Left ventricle myocardium superior (tissue), 1 donor: Measurements from ENCODE around the gene MYO6. TPM values are rescaled to one million over a fixed set of nuclear protein-coding genes. Genes with fewer than 3 reads are reported as not detected.

ENCODE experiments used
- ATAC-seq: fragments of 200-7000 bp; cut with Tn5 transposase; one replicate; pipeline ENCODE4 v1.9.1; 2020; ENCODE audit warnings: mild to moderate bottlenecking, moderate library complexity
- DNase-seq: peaks from one replicate; pipeline ENCODE4 v3.0.0-alpha.2; 2020
- intact Hi-C: fragments of 100-400 bp; cut with micrococcal nuclease; formaldehyde crosslinking; loops from one replicate; pipeline ENCODE4 v1.11.0; 2022
- total RNA-seq: library from RNA; stranded (reverse); fragmentation: NEBNext Ultra II Directional; extraction: Animal tissue kit (Norgen Biotek cat#: 25700); gene quantifications from one replicate; pipeline ENCODE4 v1.2.1, GENCODE V29; 2021
- donor health status: DM: no; HTN: yes; CAD: no; lungs with severe emphysema.

The MYO6 gene
- total RNA-seq, 1 donor from 2014 or later: 5.5 TPM

GRCh38 chr6:75933387-75933975 lies 184.4 kb downstream of the MYO6 start:
- intact Hi-C loops: loop anchor here (2.0 to 5.0 kb wide), 2 partner anchors 417 to 1524 kb away; no protein-coding TSS in a partner anchor
- DNase-seq (no peak), ATAC-seq (peak; percentile 24)

DNA sequence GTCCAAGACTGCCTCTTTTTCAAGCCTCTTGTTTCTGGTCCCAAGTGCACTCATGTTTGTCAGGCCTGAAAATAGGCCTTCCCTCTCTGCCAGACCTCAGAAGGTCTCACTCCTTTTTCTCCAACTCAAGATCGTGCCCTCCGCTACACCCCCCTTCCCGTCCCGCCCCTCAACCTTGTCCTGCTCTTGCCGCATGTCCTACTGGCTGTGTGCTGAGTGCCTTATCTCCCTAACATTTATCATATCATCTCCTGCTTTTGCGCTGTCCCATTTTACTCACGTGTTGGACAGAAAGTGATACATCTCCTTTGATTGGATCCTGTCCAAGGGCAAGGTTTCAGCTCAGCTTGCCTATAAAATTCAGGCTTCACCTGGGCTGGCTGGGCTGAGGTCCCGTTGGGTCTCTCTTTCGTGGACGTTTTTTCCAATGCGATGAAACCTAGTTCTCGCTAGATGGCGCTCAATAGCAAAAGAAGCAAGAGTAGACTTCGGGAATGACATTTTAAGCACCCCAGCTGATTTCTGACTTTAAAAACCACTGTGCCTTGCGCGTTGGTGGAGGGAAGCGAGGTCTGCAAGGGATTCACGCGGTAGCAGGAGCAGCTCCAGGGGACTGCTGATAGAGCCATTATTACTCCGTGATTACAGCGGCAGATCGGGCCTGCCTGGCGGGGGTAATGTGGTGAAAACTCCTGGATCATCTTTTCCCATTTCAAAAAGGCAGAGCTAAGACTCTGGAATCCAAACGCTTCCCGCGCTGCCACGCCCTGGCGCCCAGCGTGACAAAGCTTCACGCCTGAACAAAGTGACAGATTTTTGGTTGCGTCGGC lies 185.8 kb downstream of the MYO6 start:
- intact Hi-C loops: loop anchor here (5.0 kb wide), 1 partner anchor 1522 kb away; no protein-coding TSS in a partner anchor
- peak; percentile 41 for DNase-seq
- peak; percentile 78 for ATAC-seq

- DNase-seq (no peak), ATAC-seq (no peak)
- intact Hi-C loops: no loop called here
These were observed 186.4 kb downstream of the MYO6 start for GRCh38 chr6:75935473-75935793.

DNA sequence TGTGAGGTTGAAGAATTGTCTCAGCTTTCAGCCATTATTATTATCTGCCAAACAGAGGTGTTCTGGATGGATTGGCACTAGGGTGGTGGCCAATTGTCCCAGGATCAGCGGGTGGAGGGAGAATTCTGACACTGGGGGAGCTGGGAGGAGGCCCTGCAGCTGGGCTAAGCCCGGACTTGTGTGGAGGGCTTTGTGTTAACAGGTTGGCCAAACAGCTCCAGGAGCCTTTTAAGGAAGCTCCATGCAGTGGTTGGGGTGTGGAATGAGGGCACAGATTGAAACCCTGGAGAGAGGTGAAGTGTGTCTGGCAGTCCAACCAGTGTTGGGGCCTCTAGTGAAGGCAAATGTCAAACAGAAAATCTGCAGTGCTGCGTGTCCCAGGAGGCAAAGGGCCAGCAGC lies 187.6 kb downstream of the MYO6 start:
- intact Hi-C loops: no loop called here
- no peak for ATAC-seq
- DNase-seq: no peak

GRCh38 chr6:75937846-75938245 lies 188.8 kb downstream of the MYO6 start:
- DNase-seq (no peak), ATAC-seq (no peak)
- intact Hi-C loops: no loop called here

DNA sequence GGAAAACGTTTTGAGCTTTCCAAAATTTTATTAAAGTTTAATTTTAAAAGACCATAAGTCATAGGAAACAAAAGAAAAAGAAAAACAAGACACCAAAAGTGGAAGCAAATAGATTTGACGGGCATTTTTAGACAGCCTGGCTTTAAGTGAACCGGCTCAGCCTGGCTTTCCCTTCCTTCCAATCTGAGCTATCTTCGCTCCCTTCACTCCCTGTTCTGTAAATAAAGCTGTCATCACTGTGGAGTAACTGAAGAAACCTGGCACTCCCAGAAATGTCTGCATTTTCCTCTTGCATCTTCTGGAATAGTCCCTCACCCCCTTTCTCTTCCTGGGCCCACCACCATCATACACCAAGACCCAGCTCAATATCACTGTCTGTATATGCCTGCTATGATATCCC lies 191.5 kb downstream of the MYO6 start:
- intact Hi-C loops: no loop called here
- no peak for DNase-seq
- peak; percentile 87 for ATAC-seq

- intact Hi-C loops: no loop called here
- DNase-seq: no peak
- no peak for ATAC-seq
These were observed 192.5 kb downstream of the MYO6 start for GRCh38 chr6:75941509-75941908.

DNA sequence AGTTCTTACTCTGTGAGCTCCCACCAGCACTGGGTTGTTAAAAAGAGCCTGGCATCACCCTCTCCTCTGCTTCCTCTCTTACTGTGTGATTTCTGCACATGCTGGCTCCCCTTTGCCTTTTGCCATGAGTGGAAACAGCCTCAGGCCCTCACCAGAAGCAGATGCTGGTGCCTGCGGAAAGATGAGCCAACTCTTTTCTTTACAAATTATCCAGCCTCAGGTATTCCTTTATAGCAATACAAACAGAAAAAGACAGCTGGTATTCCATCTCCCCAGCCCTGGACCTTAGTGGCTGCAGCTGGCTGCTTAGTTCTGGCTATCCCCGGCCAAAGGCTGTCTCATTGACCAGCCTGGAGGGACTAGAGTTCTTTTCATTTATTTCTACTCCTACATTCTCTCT lies 194.3 kb downstream of the MYO6 start:
- intact Hi-C loops: no loop called here
- DNase-seq (no peak), ATAC-seq (no peak)

GRCh38 chr6:75946146-75946831 lies 197.2 kb downstream of the MYO6 start:
- ATAC-seq (no peak), DNase-seq (no peak)
- intact Hi-C loops: no loop called here

DNA sequence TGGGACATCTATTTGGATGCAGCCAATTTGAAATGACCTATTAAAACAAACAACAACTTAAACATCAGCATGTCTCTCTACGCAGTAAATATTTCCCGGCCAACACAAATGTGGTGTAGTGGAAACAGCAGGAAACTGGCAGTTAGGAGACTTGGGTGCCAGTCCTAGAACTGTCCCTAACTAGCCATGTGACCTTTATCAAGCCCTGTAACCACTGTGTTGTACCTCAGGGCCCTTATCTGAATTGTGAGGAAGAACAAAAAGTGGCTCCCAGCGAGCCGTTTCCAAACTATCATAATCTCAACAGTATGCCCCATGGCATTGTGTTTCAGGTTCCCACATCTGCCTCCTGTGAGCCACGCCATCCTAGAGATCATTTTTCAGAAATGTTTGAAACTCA lies 198.9 kb downstream of the MYO6 start:
- intact Hi-C loops: no loop called here

GRCh38 chr6:75952128-75952527 lies 203.1 kb downstream of the MYO6 start:
- DNase-seq: no peak
- intact Hi-C loops: no loop called here
- no peak for ATAC-seq

More for the DNA sequence above, 198.9 kb downstream of the MYO6 start:
- DNase-seq (no peak), ATAC-seq (peak; percentile 58)

DNA sequence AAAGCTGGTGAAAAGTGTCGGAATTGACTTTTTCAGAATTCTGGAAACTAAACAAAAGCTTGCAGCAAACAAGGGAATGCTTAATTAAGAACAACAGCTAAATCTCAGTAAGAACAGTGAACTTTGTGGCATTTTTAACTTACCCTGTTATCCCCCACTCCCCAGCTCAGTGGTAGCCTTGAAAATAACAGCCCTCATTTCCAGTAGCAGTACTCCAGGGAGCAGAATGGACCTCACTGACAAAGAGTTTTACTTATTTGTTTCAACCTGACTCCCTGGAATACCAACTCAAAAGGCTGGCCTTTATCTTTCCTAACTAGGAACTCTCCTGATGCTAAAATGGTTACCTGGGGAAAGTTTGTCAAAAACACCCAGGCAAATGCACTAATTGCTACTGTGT lies 214.5 kb downstream of the MYO6 start:
- no peak for ATAC-seq

DNA sequence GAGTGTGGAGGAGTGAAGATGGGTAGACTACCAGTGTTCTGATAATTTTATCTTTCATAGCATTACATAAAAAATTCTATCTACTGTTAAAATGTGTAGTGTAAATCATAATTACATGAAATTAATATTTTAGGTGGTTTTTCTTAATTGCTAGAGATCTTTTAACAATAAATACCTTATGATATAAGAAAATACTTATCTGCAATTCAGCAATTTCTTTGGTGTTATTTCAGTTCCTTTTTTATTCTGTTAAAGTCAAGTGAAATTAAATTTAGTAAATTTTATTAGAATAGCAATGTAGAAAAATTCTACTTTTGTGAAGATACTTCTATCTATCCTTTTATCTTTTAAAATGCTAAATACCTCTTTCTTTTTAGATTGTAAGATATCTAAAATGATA lies 219.1 kb downstream of the MYO6 start:
- no peak for ATAC-seq
- intact Hi-C loops: no loop called here

More for the DNA sequence above, 214.5 kb downstream of the MYO6 start:
- no peak for DNase-seq
- intact Hi-C loops: no loop called here

More for the DNA sequence above, 219.1 kb downstream of the MYO6 start:
- DNase-seq: no peak

Other genes with a start within 250 kb of the MYO6 start
- gene SENP6, start 147.4 kb upstream of the MYO6 start, total RNA-seq: 57.7 TPM